Progenitor cell of endocrine pancreas (in vitro differentiated cells): ENCODE results near the gene VTCN1. TPM values are rescaled to one million over a fixed set of nuclear protein-coding genes. Genes with fewer than 3 reads are reported as not detected.

ENCODE experiments used
- DNase-seq: peaks from one replicate; pipeline ENCODE4 v3.0.0; 2021; ENCODE audit warnings: low spot score; ENCODE audit not compliant: unreplicated experiment
- H3K27ac Mint-ChIP-seq: 2 replicates; pipeline ENCODE4 v1.8.0; 2021; ENCODE audit warnings: mild to moderate bottlenecking, moderate library complexity, mixed read lengths
- H3K27me3 Mint-ChIP-seq: 2 replicates; pipeline ENCODE4 v1.8.0; 2021; ENCODE audit warnings: mixed read lengths
- H3K36me3 Mint-ChIP-seq: 2 replicates; pipeline ENCODE4 v1.8.0; 2022; ENCODE audit warnings: mixed read lengths; ENCODE audit not compliant: insufficient read depth
- H3K4me1 Mint-ChIP-seq: 2 replicates; pipeline ENCODE4 v1.8.0; 2021; ENCODE audit warnings: low read depth, mixed read lengths
- H3K4me3 Mint-ChIP-seq: 2 replicates; pipeline ENCODE4 v1.8.0; 2021; ENCODE audit warnings: low read depth, mild to moderate bottlenecking, moderate library complexity, mixed read lengths
- H3K9me3 Mint-ChIP-seq: 2 replicates; pipeline ENCODE4 v1.8.0; 2021; ENCODE audit warnings: low read depth, mixed read lengths
- total RNA-seq: library from RNA; stranded (reverse); gene quantifications from 2 replicates; pipeline ENCODE4 v1.2.1, GENCODE V29; 2021
- TF ChIP-seq, protein P1 (sequence below): fragments of 200-600 bp; sonication (generic); IDR thresholded peaks from one replicate; pipeline ENCODE4 v1.5.0; 2021; ENCODE audit warnings: antibody characterized with exemption, mild to moderate bottlenecking; ENCODE audit not compliant: unreplicated experiment

The VTCN1 gene
- total RNA-seq, 1 donor from 2014 or later = 1.4 TPM

- Mint-ChIP-seq H3K4me1 (peaks cover 16% of the 10 kb centered on the region), H3K27ac (no peak overlapping the region)
Measured at GRCh38 chr1:117171900-117172511, 38.7 kb downstream of the VTCN1 start.

GRCh38 chr1:117169871-117170596, 40.7 kb downstream of the VTCN1 start:
- Mint-ChIP-seq H3K36me3 (peaks cover 2% of the 10 kb centered on the region), H3K27ac (no peak overlapping the region), H3K4me3 (no peak overlapping the region), H3K27me3 (no peaks in the 10 kb centered on the region), H3K9me3 (peaks cover 11% of the 10 kb centered on the region), H3K4me1 (peaks cover 9% of the 10 kb centered on the region)
- TF ChIP-seq, protein P1, sequence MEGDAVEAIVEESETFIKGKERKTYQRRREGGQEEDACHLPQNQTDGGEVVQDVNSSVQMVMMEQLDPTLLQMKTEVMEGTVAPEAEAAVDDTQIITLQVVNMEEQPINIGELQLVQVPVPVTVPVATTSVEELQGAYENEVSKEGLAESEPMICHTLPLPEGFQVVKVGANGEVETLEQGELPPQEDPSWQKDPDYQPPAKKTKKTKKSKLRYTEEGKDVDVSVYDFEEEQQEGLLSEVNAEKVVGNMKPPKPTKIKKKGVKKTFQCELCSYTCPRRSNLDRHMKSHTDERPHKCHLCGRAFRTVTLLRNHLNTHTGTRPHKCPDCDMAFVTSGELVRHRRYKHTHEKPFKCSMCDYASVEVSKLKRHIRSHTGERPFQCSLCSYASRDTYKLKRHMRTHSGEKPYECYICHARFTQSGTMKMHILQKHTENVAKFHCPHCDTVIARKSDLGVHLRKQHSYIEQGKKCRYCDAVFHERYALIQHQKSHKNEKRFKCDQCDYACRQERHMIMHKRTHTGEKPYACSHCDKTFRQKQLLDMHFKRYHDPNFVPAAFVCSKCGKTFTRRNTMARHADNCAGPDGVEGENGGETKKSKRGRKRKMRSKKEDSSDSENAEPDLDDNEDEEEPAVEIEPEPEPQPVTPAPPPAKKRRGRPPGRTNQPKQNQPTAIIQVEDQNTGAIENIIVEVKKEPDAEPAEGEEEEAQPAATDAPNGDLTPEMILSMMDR = no peak
- DNase-seq = no peak

More at GRCh38 chr1:117171900-117172511, 38.7 kb downstream of the VTCN1 start:
- no peaks in the 10 kb centered on the region for H3K27me3 Mint-ChIP-seq
- DNase-seq = no peak
- TF ChIP-seq, protein P1 = no peak
- H3K36me3 Mint-ChIP-seq = no peaks in the 10 kb centered on the region
- peaks cover 8% of the 10 kb centered on the region for H3K9me3 Mint-ChIP-seq
- no peak overlapping the region for H3K4me3 Mint-ChIP-seq

GRCh38 chr1:117167402-117167801, 43.3 kb downstream of the VTCN1 start:
- peaks cover 2% of the 10 kb centered on the region for H3K36me3 Mint-ChIP-seq

DNA sequence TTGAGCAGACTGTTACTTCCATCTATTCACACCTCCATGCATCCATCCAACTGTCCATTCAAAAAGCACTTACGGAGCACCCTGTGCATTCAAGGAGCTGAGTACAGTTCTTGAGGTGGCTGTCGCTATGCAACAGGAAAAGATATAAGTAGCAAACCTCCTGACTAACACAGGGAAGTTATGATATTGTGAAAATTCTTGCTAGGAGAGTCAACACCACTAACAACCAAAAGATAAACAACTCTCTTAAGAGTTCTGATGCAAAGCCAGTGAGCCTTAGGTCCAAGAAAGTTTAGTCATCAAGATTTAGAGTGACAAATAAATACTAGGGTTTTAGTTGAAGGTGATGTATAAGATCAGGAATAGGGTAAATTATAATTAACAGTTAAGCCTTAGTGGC, 44.7 kb downstream of the VTCN1 start:
- H3K36me3 Mint-ChIP-seq = peaks cover 2% of the 10 kb centered on the region
- H3K9me3 Mint-ChIP-seq = peaks cover 3% of the 10 kb centered on the region
- peaks cover 24% of the 10 kb centered on the region for H3K4me1 Mint-ChIP-seq
- TF ChIP-seq, protein P1 = no peak
- no peaks in the 10 kb centered on the region for H3K27me3 Mint-ChIP-seq
- no peak overlapping the region for H3K27ac Mint-ChIP-seq
- H3K4me3 Mint-ChIP-seq = no peak overlapping the region
- no peak for DNase-seq

More at GRCh38 chr1:117167402-117167801, 43.3 kb downstream of the VTCN1 start:
- Mint-ChIP-seq H3K27ac (no peak overlapping the region), H3K4me1 (peaks cover 10% of the 10 kb centered on the region), H3K4me3 (no peak overlapping the region), H3K9me3 (peaks cover 7% of the 10 kb centered on the region), H3K27me3 (no peaks in the 10 kb centered on the region)
- no peak for DNase-seq
- TF ChIP-seq, protein P1 = no peak

DNA sequence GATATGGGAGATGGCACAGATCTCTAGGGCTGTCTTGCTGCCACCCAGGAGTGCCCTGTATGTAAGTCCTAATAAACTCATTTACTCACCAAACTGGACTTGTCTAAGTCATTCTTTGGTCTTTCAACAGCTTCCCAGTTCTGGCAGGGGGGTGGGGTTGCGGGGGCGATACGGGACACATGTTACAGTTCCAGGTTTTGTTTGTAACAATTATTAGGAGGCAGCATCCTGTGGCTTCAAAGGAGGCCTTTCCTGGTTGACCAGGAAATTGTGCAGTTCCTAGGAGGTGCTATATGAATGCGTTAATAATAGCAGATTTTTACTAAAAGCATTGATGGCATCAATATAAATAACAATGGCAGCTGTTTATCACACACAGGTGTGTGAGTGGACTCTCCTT, 46.5 kb downstream of the VTCN1 start:
- Mint-ChIP-seq H3K9me3 (peaks cover 4% of the 10 kb centered on the region), H3K4me1 (peaks cover 25% of the 10 kb centered on the region), H3K4me3 (no peak overlapping the region), H3K27ac (no peak overlapping the region), H3K36me3 (peaks cover 2% of the 10 kb centered on the region), H3K27me3 (no peaks in the 10 kb centered on the region)
- TF ChIP-seq, protein P1 = no peak
- DNase-seq = no peak
